Cerebellar cortex (tissue), 1 donor: ENCODE data around the gene LANCL3.

Source experiments
- DNase-seq: peaks from one replicate; pipeline ENCODE4 v3.0.0-alpha.2; 2015; ENCODE audit warnings: low spot score

The LANCL3 gene

GRCh38 chrX:37679888-37680287 lies 108.4 kb downstream of the LANCL3 start:
- DNase-seq: no peak

GRCh38 chrX:37684426-37684825 lies 113.0 kb downstream of the LANCL3 start:
- peak; percentile 68 for DNase-seq

GRCh38 chrX:37684973-37685372 lies 113.5 kb downstream of the LANCL3 start:
- peak; percentile 18 for DNase-seq

GRCh38 chrX:37685381-37686359 lies 114.2 kb downstream of the LANCL3 start, which contains the start of gene XK:
XK (plus strand) TSS chrX:37685791; CDS start chrX:37685962, 171 bp downstream.
- DNase-seq: peak; percentile 54

- peak; percentile 18 for DNase-seq
Observed at GRCh38 chrX:37686369-37686995, 115.0 kb downstream of the LANCL3 start.

GRCh38 chrX:37686996-37687395 lies 115.5 kb downstream of the LANCL3 start:
- no peak for DNase-seq

GRCh38 chrX:37690119-37690518 lies 118.7 kb downstream of the LANCL3 start:
- DNase-seq: no peak

- DNase-seq: no peak
Observed at GRCh38 chrX:37692918-37693317, 121.5 kb downstream of the LANCL3 start.

- DNase-seq: no peak
Observed at GRCh38 chrX:37697169-37697760, 125.8 kb downstream of the LANCL3 start.

GRCh38 chrX:37701588-37701987 lies 130.1 kb downstream of the LANCL3 start:
- no peak for DNase-seq

- no peak for DNase-seq
Observed at GRCh38 chrX:37711991-37712390, 140.5 kb downstream of the LANCL3 start.

GRCh38 chrX:37712458-37712857 lies 141.0 kb downstream of the LANCL3 start:
- no peak for DNase-seq

GRCh38 chrX:37714479-37714878 lies 143.0 kb downstream of the LANCL3 start:
- DNase-seq: no peak

GRCh38 chrX:37716602-37717001 lies 145.1 kb downstream of the LANCL3 start:
- DNase-seq: no peak

GRCh38 chrX:37717708-37718107 lies 146.2 kb downstream of the LANCL3 start:
- DNase-seq: no peak

- DNase-seq: peak; percentile 28
Observed at GRCh38 chrX:37722595-37722994, 151.1 kb downstream of the LANCL3 start.

- DNase-seq: no peak
Observed at GRCh38 chrX:37726346-37726745, 154.9 kb downstream of the LANCL3 start.
